Activated B cell treated with CpG ODN at 0.5 μM for 24 hours (primary cell): ENCODE measurements around the gene OTOA. TPM values are rescaled to one million over a fixed set of nuclear protein-coding genes. Genes with fewer than 3 reads are reported as not detected.
"Not testable (repeated sequence)": the region's sequence is repeated elsewhere in the genome, so short reads cannot be mapped to it uniquely, and the experiment has no call there.

Source experiments
- ATAC-seq: fragments of 200-7000 bp; cut with Tn5 transposase; one replicate; pipeline ENCODE4 v1.10.0; 2021; ENCODE audit warnings: low read depth, mild to moderate bottlenecking, moderate library complexity
- CTCF ChIA-PET: fragments of 350-600 bp; sonication (Branson Sonifier 250); formaldehyde crosslinking; loops from one replicate; lab custom pipeline; 2021; ENCODE audit warnings: antibody characterized with exemption; lab: Charles Lee
- POLR2A ChIA-PET: fragments of 350-600 bp; sonication (Branson Sonifier 250); formaldehyde crosslinking; loops from one replicate; lab custom pipeline; 2021; ENCODE audit warnings: antibody characterized with exemption; lab: Charles Lee
- DNase-seq: peaks from one replicate; pipeline ENCODE4 v3.0.0; 2022
- H3K27ac Mint-ChIP-seq: one replicate; pipeline ENCODE4 v1.8.0; 2020; ENCODE audit warnings: mixed read lengths
- H3K27me3 Mint-ChIP-seq: one replicate; pipeline ENCODE4 v1.8.0; 2021; ENCODE audit warnings: mixed read lengths
- H3K36me3 Mint-ChIP-seq: one replicate; pipeline ENCODE4 v1.8.0; 2021; ENCODE audit warnings: low read depth, mixed read lengths
- H3K4me1 Mint-ChIP-seq: one replicate; pipeline ENCODE4 v1.8.0; 2021; ENCODE audit warnings: mixed read lengths
- H3K4me3 Mint-ChIP-seq: one replicate; pipeline ENCODE4 v1.8.0; 2020; ENCODE audit warnings: mild to moderate bottlenecking, mixed read lengths
- H3K9me3 Mint-ChIP-seq: one replicate; pipeline ENCODE4 v1.8.0; 2020; ENCODE audit warnings: mixed read lengths
- intact Hi-C: fragments of 100-400 bp; cut with micrococcal nuclease; formaldehyde crosslinking; loops from one replicate; pipeline ENCODE4 v1.15.1; 2024
- total RNA-seq: library from RNA; stranded (reverse); gene quantifications from 2 replicates; pipeline ENCODE4 v1.2.3, GENCODE V29; 2022

The OTOA gene
- total RNA-seq, 1 donor from 2014 or later, result 0.60 TPM

DNA sequence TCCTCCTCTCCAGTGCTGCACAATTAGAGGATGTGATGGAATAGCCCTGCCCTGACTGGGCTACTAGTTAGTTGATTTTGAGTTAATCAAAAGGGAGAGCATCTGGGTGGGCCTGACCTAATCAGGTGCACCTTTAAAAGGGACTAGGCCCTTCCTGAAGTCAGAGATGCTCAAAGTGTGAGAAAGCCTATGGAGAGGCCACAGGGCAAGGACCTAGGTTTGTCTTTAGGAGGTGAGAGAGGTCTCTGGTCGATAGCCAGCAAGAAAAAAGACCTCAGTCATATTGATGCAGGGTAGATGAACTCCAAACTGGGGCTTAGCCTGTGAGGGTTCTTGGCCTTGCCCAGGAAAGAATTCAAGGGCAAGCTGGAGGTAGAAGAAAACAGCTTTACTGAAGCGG, 104.5 kb downstream of the OTOA start:
- H3K36me3 Mint-ChIP-seq, H3K4me1 Mint-ChIP-seq, H3K27me3 Mint-ChIP-seq, intact Hi-C loops, H3K27ac Mint-ChIP-seq, DNase-seq, H3K9me3 Mint-ChIP-seq, CTCF ChIA-PET, H3K4me3 Mint-ChIP-seq, POLR2A ChIA-PET, ATAC-seq: not testable (repeated sequence)

DNA sequence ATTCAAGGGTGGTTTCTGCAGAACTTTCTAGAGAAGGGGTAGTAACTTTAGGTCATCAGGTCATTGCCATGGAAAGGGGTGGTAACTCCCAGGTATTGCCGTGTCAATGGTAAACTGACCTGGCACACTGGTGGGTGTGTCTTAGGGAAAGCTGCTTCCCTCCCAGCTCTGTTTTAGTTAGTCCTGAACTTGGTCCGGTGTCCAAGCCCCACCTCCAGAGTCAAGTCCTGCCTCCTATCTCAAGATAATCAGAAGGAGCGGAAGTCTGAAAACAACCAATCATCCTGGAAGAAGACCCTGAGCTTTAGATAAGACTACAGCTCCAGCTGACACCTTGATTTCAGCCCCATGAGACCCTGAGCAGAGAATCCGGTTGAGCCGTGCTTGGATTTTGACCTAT, 105.0 kb downstream of the OTOA start:
- H3K4me1 Mint-ChIP-seq, H3K4me3 Mint-ChIP-seq, H3K27ac Mint-ChIP-seq, DNase-seq, H3K9me3 Mint-ChIP-seq, H3K27me3 Mint-ChIP-seq, H3K36me3 Mint-ChIP-seq, POLR2A ChIA-PET, CTCF ChIA-PET, intact Hi-C loops, ATAC-seq: not testable (repeated sequence)

DNA sequence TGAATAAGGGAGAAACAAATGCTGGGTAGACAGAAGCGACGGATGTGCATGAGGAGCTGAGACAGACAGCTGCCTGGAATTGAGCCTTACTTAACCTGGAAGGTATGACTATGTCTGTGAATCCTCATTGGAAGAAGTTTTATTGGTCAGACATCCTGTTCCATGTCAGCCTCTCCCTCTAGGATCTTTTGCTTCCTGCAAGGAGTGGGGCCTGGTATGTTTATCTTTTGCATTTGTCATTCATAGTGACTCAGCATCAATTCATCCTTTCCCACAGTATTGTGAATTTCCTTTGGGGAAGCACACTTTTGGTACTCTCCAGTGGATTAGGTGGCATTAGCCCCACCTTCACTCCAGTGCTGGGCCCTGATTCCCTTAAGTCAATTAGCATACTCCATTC, 105.5 kb downstream of the OTOA start:
- DNase-seq, ATAC-seq, H3K4me3 Mint-ChIP-seq, H3K9me3 Mint-ChIP-seq, H3K27me3 Mint-ChIP-seq, H3K4me1 Mint-ChIP-seq, H3K36me3 Mint-ChIP-seq, H3K27ac Mint-ChIP-seq, intact Hi-C loops, POLR2A ChIA-PET, CTCF ChIA-PET: not testable (repeated sequence)

DNA sequence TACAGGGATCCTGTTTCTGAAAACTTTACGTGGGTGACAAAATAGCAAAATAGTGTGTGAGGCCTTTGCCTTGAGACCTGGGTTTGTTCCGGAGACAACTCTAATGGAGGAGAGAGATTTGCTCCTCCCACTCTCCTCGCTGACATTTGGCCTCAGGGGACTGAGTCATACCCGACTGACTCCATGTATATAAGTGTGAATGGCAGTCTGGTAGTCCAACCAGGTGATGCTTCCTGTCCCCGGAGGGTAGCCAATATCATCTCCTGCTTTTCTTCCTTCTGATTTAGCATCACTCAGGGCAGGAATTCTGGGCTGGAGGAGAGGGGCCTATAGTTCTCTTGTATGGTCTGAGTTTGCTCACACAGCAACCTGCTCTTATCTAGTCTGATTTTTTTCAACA, 106.8 kb downstream of the OTOA start:
- H3K27me3 Mint-ChIP-seq, intact Hi-C loops, POLR2A ChIA-PET, CTCF ChIA-PET, H3K36me3 Mint-ChIP-seq, H3K27ac Mint-ChIP-seq, H3K9me3 Mint-ChIP-seq, H3K4me3 Mint-ChIP-seq, DNase-seq, H3K4me1 Mint-ChIP-seq: not testable (repeated sequence)
- peak; percentile 95 for ATAC-seq

DNA sequence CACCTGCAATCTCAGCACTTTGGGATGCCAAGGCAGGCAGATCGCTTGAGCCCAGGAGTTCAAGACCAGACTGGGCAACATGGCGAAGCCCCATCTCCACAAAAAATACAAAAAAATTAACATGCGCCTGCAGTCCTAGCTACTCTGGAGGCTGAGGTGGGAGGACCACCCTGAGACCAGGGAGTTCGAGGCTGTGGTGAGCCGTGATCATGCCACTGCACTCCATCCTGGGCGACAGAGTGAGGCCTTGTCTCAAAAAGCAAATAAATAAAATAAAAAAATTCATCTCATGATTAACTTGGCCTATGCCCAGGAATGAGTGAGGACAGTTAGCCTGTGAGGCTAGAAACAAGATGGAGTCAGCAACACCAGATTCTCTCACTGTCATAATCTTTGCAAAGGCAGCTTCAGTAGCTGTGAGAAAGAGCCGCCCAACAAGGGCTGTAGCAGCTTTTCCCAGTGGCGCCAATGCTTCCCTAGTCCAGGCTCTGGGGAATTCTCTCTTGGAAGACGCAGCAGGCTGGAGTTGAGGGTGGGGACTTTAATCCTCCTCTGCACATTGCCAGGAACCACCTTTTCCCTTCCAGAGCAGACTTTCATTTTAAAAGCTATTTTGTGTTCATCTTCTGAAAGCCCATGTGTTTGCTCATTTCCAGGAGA, 108.9 kb downstream of the OTOA start:
- intact Hi-C loops, H3K4me3 Mint-ChIP-seq, ATAC-seq: not testable (repeated sequence)

DNA sequence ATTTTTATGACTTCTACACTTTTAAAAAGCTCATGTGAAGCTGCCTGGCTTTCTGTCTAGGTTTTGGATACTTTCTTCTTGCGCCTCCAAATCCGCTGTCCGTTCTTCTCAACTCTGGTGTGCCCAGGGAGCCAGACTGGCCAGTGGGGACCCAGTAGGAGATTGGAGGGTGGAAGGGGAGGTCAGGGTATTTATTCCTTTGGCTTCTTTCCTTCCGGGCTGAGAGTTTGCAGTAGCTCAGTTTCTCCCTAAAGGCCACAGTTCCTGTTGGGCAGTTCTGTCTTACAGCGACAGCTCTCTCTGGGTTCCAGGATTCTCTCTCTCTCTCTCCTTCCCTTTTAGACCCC, 109.4 kb downstream of the OTOA start:
- H3K4me1 Mint-ChIP-seq, H3K9me3 Mint-ChIP-seq, H3K4me3 Mint-ChIP-seq, H3K27ac Mint-ChIP-seq, DNase-seq, CTCF ChIA-PET, H3K36me3 Mint-ChIP-seq, POLR2A ChIA-PET, intact Hi-C loops, H3K27me3 Mint-ChIP-seq, ATAC-seq: not testable (repeated sequence)

More for the DNA sequence above, 108.9 kb downstream of the OTOA start:
- H3K4me1 Mint-ChIP-seq, H3K27ac Mint-ChIP-seq, CTCF ChIA-PET, H3K27me3 Mint-ChIP-seq, POLR2A ChIA-PET, DNase-seq, H3K9me3 Mint-ChIP-seq, H3K36me3 Mint-ChIP-seq: not testable (repeated sequence)

DNA sequence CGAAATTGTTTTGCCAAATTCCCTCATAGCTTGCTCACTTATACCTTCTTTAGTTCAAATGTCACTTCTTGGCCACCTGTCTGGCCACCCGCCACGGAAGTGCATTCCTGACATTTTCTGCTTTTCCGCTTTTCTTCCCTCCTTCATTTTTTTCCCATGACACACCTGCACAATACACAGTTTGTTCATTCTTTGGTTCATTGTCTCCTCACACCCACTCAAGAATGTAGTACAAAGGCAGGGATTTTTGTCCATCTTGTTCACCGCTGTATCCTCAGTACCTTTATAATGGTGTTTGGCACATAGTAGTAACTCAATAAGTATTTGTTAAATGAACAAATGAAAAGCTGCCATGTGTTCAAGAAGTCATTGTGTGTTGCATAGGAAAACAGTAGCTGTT, 116.8 kb downstream of the OTOA start:
- H3K36me3 Mint-ChIP-seq, ATAC-seq, H3K9me3 Mint-ChIP-seq, H3K4me1 Mint-ChIP-seq, intact Hi-C loops, DNase-seq, POLR2A ChIA-PET, H3K27me3 Mint-ChIP-seq, H3K4me3 Mint-ChIP-seq, H3K27ac Mint-ChIP-seq, CTCF ChIA-PET: not testable (repeated sequence)

DNA sequence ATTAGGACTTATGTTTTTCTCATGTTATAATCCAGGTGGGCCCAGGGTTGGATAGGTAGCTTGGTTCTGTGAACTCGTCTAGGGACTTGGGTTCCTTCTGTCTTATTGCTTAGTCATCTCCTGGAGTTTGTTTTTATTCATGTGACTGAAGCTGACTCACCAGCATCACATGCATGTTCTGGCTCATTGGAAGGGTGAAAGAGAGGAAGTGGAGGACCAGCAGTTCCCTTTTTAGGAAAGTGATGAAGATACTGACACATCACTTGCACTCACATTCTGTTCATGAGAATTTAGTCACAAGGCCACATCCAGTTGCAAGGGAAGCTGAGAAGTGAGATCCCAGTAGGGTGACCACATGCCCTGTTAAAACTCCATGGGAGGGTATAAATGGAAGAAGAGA, 126.7 kb downstream of the OTOA start:
- POLR2A ChIA-PET, result not testable (repeated sequence)
- ATAC-seq, result peak; percentile 88

DNA sequence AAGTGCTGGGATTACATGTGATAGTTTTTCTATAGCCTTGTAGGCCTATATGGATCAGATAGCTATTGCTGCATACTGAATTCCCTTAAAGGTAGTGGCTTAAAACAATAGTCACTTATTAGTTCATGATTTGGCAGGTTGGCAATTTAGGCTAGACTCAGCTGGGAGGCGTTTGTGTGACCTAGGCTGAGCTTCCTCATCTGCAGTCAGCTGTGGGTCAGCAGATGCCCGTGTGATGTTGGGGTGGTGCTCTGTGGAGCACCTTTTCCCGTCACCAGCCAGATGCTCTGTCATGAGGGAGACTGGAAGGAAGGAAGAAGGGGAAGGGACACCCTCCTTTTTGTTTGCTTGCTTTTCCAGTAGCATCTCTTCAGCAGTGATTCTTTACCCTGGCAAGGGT, 129.5 kb downstream of the OTOA start:
- DNase-seq, H3K27ac Mint-ChIP-seq, H3K4me1 Mint-ChIP-seq, intact Hi-C loops, H3K4me3 Mint-ChIP-seq, H3K9me3 Mint-ChIP-seq, CTCF ChIA-PET, ATAC-seq, H3K36me3 Mint-ChIP-seq, H3K27me3 Mint-ChIP-seq, POLR2A ChIA-PET: not testable (repeated sequence)

More for the DNA sequence above, 126.7 kb downstream of the OTOA start:
- H3K4me1 Mint-ChIP-seq, DNase-seq, H3K4me3 Mint-ChIP-seq, H3K27ac Mint-ChIP-seq, CTCF ChIA-PET, H3K36me3 Mint-ChIP-seq, H3K27me3 Mint-ChIP-seq, H3K9me3 Mint-ChIP-seq, intact Hi-C loops: not testable (repeated sequence)

DNA sequence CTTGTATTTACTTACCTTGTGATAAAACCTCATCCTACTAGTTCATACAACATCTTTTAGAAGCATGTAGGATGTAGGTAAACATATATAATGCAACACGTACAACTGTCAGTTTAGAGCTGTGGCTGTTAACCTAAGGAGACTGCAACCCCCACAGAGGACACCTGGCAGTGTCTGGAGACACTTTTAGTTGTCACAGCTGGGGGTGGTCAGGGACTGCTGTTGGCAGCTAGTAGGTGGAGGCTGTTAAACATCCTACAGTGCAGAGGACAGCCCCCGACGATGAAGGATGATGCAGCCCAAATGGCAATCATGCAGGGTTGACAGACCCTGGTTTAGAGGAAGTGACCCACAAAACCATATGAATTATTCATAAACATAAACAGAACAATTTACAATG, 134.8 kb downstream of the OTOA start:
- POLR2A ChIA-PET, CTCF ChIA-PET, H3K4me1 Mint-ChIP-seq, H3K27ac Mint-ChIP-seq, DNase-seq, ATAC-seq, H3K36me3 Mint-ChIP-seq, intact Hi-C loops, H3K27me3 Mint-ChIP-seq, H3K4me3 Mint-ChIP-seq, H3K9me3 Mint-ChIP-seq: not testable (repeated sequence)

DNA sequence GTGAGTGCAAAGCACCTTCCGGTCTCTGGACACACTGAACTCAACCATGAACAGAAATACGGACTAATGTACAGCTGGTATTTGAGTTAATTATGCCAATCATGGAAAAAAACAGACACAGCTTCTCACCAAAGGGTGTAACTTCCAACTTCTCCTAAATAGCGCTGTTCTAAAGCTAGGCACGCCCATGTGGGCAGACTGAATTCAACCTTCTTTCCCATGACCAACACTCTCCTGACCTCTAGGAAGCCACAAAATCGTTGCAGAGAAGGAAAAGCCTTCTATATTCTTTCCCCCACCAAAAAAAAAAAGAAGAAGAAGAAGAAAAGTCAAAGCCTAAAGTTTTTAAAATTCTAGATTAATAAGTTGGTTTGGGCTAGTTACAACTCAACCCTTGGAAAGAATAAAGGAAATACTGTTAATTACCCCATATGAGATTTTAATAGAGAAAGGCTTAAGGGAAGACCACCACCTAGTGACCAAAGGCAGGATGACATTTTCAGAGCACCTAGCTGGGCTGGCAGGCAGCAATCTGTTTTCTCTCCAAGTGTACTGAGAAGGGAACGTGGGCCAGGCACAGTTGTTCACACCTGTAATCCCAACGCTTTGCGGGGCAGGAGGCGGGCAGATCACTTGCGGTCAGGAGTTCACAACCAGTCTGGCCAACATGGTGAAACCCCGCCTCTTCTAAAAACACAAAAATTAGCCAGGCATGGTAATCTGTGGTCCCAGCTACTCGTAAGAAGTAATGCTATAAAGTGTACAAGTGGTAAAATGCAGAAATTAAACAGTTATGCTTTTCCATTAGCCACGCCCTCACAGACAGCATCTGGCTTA, 138.0 kb downstream of the OTOA start:
- H3K27me3 Mint-ChIP-seq, POLR2A ChIA-PET, DNase-seq, H3K4me1 Mint-ChIP-seq, H3K4me3 Mint-ChIP-seq, H3K9me3 Mint-ChIP-seq, H3K27ac Mint-ChIP-seq: not testable (repeated sequence)
- peak; percentile 52 for ATAC-seq
- intact Hi-C loops, result loop anchor here (5.0 to 10.0 kb wide), 2 partner anchors 97 to 219 kb away; no protein-coding TSS in a partner anchor
- CTCF ChIA-PET, result interaction anchor here (0.6 to 0.8 kb wide), 2 partner anchors 91 to 218 kb away, joined by 3 to 5 read pairs; no protein-coding TSS in a partner anchor
- H3K36me3 Mint-ChIP-seq, result peaks cover 12% of the 10 kb centered on the region

DNA sequence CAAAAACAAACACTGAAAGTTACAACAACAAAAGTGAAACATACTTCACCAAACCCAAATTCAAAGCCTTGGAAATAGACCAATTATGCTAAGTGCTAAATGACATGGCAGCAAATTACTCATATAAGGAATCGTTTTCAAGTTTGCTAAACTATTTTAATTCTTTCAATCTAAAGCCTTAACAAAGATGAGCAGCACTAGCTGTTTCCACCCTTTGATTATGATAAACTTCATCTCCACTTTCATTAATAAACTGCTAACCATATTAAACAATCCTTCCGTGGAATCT, 138.6 kb downstream of the OTOA start:
- H3K27me3 Mint-ChIP-seq, H3K9me3 Mint-ChIP-seq, H3K27ac Mint-ChIP-seq, H3K4me1 Mint-ChIP-seq, DNase-seq, POLR2A ChIA-PET, H3K4me3 Mint-ChIP-seq, ATAC-seq: not testable (repeated sequence)
- peaks cover 12% of the 10 kb centered on the region for H3K36me3 Mint-ChIP-seq
- intact Hi-C loops, result loop anchor here (5.0 to 10.0 kb wide), 2 partner anchors 98 to 220 kb away; no protein-coding TSS in a partner anchor
- CTCF ChIA-PET, result interaction anchor here (0.6 to 0.8 kb wide), 2 partner anchors 91 to 219 kb away, joined by 3 to 5 read pairs; no protein-coding TSS in a partner anchor
